Caco-2 (cell line): ENCODE data around the gene NELFA. TPM values are rescaled to one million over a fixed set of nuclear protein-coding genes. Genes with fewer than 3 reads are reported as not detected.

Source experiments
- BruUV-seq: library from RNA; stranded (reverse); fragments of 400-500 nt; replicated peaks from 2 replicates; lab custom pipeline; 2021; lab: Mats Ljungman, UMichigan
- CTCF ChIA-PET: fragments of 300-600 bp; sonication (Branson Sonifier 250); formaldehyde crosslinking; loops from one replicate; lab custom pipeline; 2022; ENCODE audit warnings: antibody characterized with exemption; lab: Charles Lee
- POLR2A ChIA-PET: fragments of 300-600 bp; sonication (Branson Sonifier 250); formaldehyde crosslinking; loops from one replicate; lab custom pipeline; 2022; ENCODE audit warnings: antibody characterized with exemption; lab: Charles Lee
- DNase-seq, 2 experiments: peaks; one replicate each; pipeline versions ENCODE4 v3.0.0 to v3.0.0-alpha.2; 2020 to 2022
- H3K27me3 ChIP-seq: replicated peaks from 2 replicates; pipeline ENCODE4 v1.6.0; 2011; ENCODE audit warnings: low read length; ENCODE audit not compliant: control insufficient read depth, insufficient read depth
- H3K36me3 ChIP-seq: 2 replicates; pipeline ENCODE4 v1.5.1; 2011; ENCODE audit warnings: low read length; ENCODE audit not compliant: control insufficient read depth, insufficient read depth
- H3K4me1 ChIP-seq: fragments of 250-450 bp; sonication (Bioruptor Pico); 2 replicates; pipeline ENCODE4 v1.5.1; 2020; ENCODE audit warnings: mild to moderate bottlenecking
- H3K4me3 ChIP-seq: 2 replicates; pipeline ENCODE4 v1.5.1; 2011; ENCODE audit warnings: low read depth, mild to moderate bottlenecking, control low read depth, low read length
- H3K9me3 ChIP-seq: fragments of 250-450 bp; sonication (Bioruptor Pico); 2 replicates; pipeline ENCODE4 v1.5.1; 2020; ENCODE audit warnings: mild to moderate bottlenecking, moderate library complexity
- H3K27ac Mint-ChIP-seq: one replicate; pipeline ENCODE4 v1.8.0; 2022; ENCODE audit warnings: mixed read lengths; ENCODE audit not compliant: unreplicated experiment
- H3K27me3 Mint-ChIP-seq: one replicate; pipeline ENCODE4 v1.8.0; 2022; ENCODE audit warnings: mixed read lengths; ENCODE audit not compliant: insufficient read depth, unreplicated experiment
- H3K36me3 Mint-ChIP-seq: one replicate; pipeline ENCODE4 v1.8.0; 2022; ENCODE audit warnings: mild to moderate bottlenecking, mixed read lengths; ENCODE audit not compliant: insufficient read depth, unreplicated experiment
- H3K4me1 Mint-ChIP-seq: one replicate; pipeline ENCODE4 v1.8.0; 2022; ENCODE audit warnings: low read depth, mixed read lengths; ENCODE audit not compliant: unreplicated experiment
- H3K4me3 Mint-ChIP-seq: one replicate; pipeline ENCODE4 v1.8.0; 2022; ENCODE audit warnings: mild to moderate bottlenecking, moderate library complexity, mixed read lengths; ENCODE audit not compliant: unreplicated experiment
- H3K9me3 Mint-ChIP-seq: one replicate; pipeline ENCODE4 v1.8.0; 2022; ENCODE audit warnings: mixed read lengths; ENCODE audit not compliant: unreplicated experiment
- CTCF ChIP-seq, 2 experiments: fragments of 200-600 bp in 1 of 2; IDR thresholded peaks; 1 replicate in 1 of 2; 2 replicates in 1 of 2; pipeline versions ENCODE4 v1.5.1 to v1.8.0; 2011 to 2022; ENCODE audit warnings: antibody characterized with exemption in 1 of 2, control low read depth in 1 of 2, inconsistent platforms in 1 of 2, low read depth in 1 of 2, low read length in 1 of 2, mild to moderate bottlenecking in 1 of 2, moderate library complexity in 1 of 2; ENCODE audit not compliant: insufficient read depth in 1 of 2, severe bottlenecking in 1 of 2, unreplicated experiment in 1 of 2
- intact Hi-C: fragments of 100-400 bp; cut with micrococcal nuclease; formaldehyde crosslinking; loops from one replicate; pipeline ENCODE4 v1.10.0; 2022; ENCODE audit not compliant: unreplicated experiment
- total RNA-seq: library from RNA; stranded (reverse); gene quantifications from 2 replicates; pipeline ENCODE4 v1.2.3, GENCODE V29; 2022

NELFA gene
- total RNA-seq, 1 experiment from 2014 or later = 53.0 TPM

GRCh38 chr4:1973661-1974060, 35.1 kb downstream of the NELFA start:
- no TSS peak for BruUV-seq
- H3K9me3 ChIP-seq = no peaks in the 10 kb centered on the region
- no peak for DNase-seq
- H3K27me3 ChIP-seq = no peaks in the 10 kb centered on the region
- intact Hi-C loops = no loop called here
- H3K36me3 ChIP-seq = peaks cover 4% of the 10 kb centered on the region
- Mint-ChIP-seq H3K4me3 (no peak overlapping the region), H3K9me3 (no peaks in the 10 kb centered on the region), H3K4me1 (no peaks in the 10 kb centered on the region), H3K36me3 (peaks cover 87% of the 10 kb centered on the region), H3K27ac (no peak overlapping the region), H3K27me3 (no peaks in the 10 kb centered on the region)
- no peak for TF ChIP-seq CTCF (IDR thresholded peaks at IDR 0.05; ENCODE audit: insufficient read depth in 1 of 2, low read depth in 1 of 2, low read length in 1 of 2, severe bottlenecking in 1 of 2, unreplicated experiment in 1 of 2)
- ChIA-PET CTCF (no interaction called here), POLR2A (no interaction called here)
- no peak overlapping the region for H3K4me3 ChIP-seq
- H3K4me1 ChIP-seq = no peaks in the 10 kb centered on the region

GRCh38 chr4:1973218-1973617, 35.6 kb downstream of the NELFA start:
- no peaks in the 10 kb centered on the region for H3K4me1 Mint-ChIP-seq
- intact Hi-C loops = no loop called here
- Histone ChIP-seq H3K36me3 (peaks cover 4% of the 10 kb centered on the region), H3K9me3 (no peaks in the 10 kb centered on the region), H3K4me3 (no peak overlapping the region), H3K4me1 (no peaks in the 10 kb centered on the region), H3K27me3 (no peaks in the 10 kb centered on the region)
- no TSS peak for BruUV-seq
- no peak overlapping the region for H3K4me3 Mint-ChIP-seq
- POLR2A ChIA-PET = no interaction called here
- H3K27me3 Mint-ChIP-seq = no peaks in the 10 kb centered on the region
- CTCF ChIA-PET = no interaction called here
- no peak for TF ChIP-seq CTCF (IDR thresholded peaks at IDR 0.05; ENCODE audit: insufficient read depth in 1 of 2, low read depth in 1 of 2, low read length in 1 of 2, severe bottlenecking in 1 of 2, unreplicated experiment in 1 of 2)
- H3K27ac Mint-ChIP-seq = no peak overlapping the region
- H3K36me3 Mint-ChIP-seq = peaks cover 86% of the 10 kb centered on the region
- H3K9me3 Mint-ChIP-seq = no peaks in the 10 kb centered on the region
- no peak for DNase-seq

DNA sequence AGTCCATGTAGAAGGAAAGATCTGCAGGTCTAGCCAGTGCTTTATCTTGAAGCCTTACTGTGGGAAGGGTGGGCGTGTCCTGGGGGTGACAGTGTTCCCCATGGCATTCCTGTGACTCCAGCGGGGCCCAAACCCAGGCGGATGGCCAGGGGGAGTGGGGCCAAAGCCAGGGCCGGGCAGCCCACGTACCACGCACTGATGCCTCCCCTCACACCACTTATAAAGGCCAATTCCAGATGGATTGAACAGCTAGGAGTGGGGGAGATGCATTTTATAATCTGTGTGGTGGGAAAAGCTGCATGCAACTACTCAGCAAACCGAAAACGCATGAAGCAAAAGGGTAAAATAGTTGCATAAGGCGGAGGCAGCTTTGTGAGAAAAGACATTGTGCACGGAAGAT, 36.4 kb downstream of the NELFA start:
- H3K27ac Mint-ChIP-seq = no peak overlapping the region
- H3K9me3 Mint-ChIP-seq = no peaks in the 10 kb centered on the region
- no peaks in the 10 kb centered on the region for H3K27me3 Mint-ChIP-seq
- Histone ChIP-seq H3K4me3 (no peak overlapping the region), H3K4me1 (no peaks in the 10 kb centered on the region), H3K9me3 (no peaks in the 10 kb centered on the region), H3K27me3 (no peaks in the 10 kb centered on the region), H3K36me3 (peaks cover 4% of the 10 kb centered on the region)
- no peak for TF ChIP-seq CTCF (IDR thresholded peaks at IDR 0.05; ENCODE audit: insufficient read depth in 1 of 2, low read depth in 1 of 2, low read length in 1 of 2, severe bottlenecking in 1 of 2, unreplicated experiment in 1 of 2)
- no peak overlapping the region for H3K4me3 Mint-ChIP-seq
- H3K36me3 Mint-ChIP-seq = peaks cover 86% of the 10 kb centered on the region
- no TSS peak for BruUV-seq
- POLR2A ChIA-PET = no interaction called here
- CTCF ChIA-PET = no interaction called here
- H3K4me1 Mint-ChIP-seq = no peaks in the 10 kb centered on the region
- intact Hi-C loops = no loop called here
- no peak for DNase-seq
